GM23338 (cell line): ENCODE data around the gene FAM133A.

Experiments
- ETS1 ChIP-seq: IDR thresholded peaks from 2 replicates; pipeline ENCODE4 v1.6.1; 2016; ENCODE audit warnings: antibody characterized with exemption
- EZH2 ChIP-seq: fragments of 200-600 bp; sonication (generic); IDR thresholded peaks from one replicate; pipeline ENCODE4 v1.8.0; 2017; ENCODE audit warnings: antibody characterized with exemption, mild to moderate bottlenecking, low read depth; ENCODE audit not compliant: unreplicated experiment
- EZH2phosphoT487 ChIP-seq: fragments of 200-600 bp; sonication (generic); IDR thresholded peaks from one replicate; pipeline ENCODE4 v1.8.1; 2018; ENCODE audit warnings: antibody characterized with exemption; ENCODE audit not compliant: unreplicated experiment
- JUNB ChIP-seq: IDR thresholded peaks from one replicate; pipeline ENCODE4 v1.6.1; 2016; ENCODE audit warnings: antibody characterized with exemption; ENCODE audit not compliant: unreplicated experiment
- POLR2AphosphoS5 ChIP-seq: IDR thresholded peaks from 2 replicates; pipeline ENCODE4 v1.6.1; 2016; ENCODE audit warnings: antibody characterized with exemption, low read depth
- TF ChIP-seq, protein P1 (sequence below), 2 experiments: fragments of 200-600 bp in 1 of 2; sonication (generic) in 1 of 2; conservative IDR thresholded peaks; 2 replicates each; pipeline versions ENCODE4 v1.5.1 to v1.6.1; 2016 to 2017; ENCODE audit warnings: antibody characterized with exemption in 2 of 2, low read depth in 2 of 2, mild to moderate bottlenecking in 2 of 2, moderate library complexity in 1 of 2
- TF ChIP-seq, protein P2 (sequence below): fragments of 250-450 bp; sonication (Bioruptor Pico); IDR thresholded peaks from 2 replicates; pipeline ENCODE4 v1.5.0; 2020; ENCODE audit warnings: mild to moderate bottlenecking, moderate library complexity

GRCh38 chrX:93711076-93711475, 37.1 kb downstream of the FAM133A start:
- TF ChIP-seq, protein P1, sequence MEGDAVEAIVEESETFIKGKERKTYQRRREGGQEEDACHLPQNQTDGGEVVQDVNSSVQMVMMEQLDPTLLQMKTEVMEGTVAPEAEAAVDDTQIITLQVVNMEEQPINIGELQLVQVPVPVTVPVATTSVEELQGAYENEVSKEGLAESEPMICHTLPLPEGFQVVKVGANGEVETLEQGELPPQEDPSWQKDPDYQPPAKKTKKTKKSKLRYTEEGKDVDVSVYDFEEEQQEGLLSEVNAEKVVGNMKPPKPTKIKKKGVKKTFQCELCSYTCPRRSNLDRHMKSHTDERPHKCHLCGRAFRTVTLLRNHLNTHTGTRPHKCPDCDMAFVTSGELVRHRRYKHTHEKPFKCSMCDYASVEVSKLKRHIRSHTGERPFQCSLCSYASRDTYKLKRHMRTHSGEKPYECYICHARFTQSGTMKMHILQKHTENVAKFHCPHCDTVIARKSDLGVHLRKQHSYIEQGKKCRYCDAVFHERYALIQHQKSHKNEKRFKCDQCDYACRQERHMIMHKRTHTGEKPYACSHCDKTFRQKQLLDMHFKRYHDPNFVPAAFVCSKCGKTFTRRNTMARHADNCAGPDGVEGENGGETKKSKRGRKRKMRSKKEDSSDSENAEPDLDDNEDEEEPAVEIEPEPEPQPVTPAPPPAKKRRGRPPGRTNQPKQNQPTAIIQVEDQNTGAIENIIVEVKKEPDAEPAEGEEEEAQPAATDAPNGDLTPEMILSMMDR (conservative IDR thresholded peaks at IDR 0.05; ENCODE audit: low read depth in 2 of 2) = no peak
- TF ChIP-seq EZH2 (no peak), EZH2phosphoT487 (no peak), POLR2AphosphoS5 (no peak), ETS1 (no peak), JUNB (no peak)
- TF ChIP-seq, protein P2, sequence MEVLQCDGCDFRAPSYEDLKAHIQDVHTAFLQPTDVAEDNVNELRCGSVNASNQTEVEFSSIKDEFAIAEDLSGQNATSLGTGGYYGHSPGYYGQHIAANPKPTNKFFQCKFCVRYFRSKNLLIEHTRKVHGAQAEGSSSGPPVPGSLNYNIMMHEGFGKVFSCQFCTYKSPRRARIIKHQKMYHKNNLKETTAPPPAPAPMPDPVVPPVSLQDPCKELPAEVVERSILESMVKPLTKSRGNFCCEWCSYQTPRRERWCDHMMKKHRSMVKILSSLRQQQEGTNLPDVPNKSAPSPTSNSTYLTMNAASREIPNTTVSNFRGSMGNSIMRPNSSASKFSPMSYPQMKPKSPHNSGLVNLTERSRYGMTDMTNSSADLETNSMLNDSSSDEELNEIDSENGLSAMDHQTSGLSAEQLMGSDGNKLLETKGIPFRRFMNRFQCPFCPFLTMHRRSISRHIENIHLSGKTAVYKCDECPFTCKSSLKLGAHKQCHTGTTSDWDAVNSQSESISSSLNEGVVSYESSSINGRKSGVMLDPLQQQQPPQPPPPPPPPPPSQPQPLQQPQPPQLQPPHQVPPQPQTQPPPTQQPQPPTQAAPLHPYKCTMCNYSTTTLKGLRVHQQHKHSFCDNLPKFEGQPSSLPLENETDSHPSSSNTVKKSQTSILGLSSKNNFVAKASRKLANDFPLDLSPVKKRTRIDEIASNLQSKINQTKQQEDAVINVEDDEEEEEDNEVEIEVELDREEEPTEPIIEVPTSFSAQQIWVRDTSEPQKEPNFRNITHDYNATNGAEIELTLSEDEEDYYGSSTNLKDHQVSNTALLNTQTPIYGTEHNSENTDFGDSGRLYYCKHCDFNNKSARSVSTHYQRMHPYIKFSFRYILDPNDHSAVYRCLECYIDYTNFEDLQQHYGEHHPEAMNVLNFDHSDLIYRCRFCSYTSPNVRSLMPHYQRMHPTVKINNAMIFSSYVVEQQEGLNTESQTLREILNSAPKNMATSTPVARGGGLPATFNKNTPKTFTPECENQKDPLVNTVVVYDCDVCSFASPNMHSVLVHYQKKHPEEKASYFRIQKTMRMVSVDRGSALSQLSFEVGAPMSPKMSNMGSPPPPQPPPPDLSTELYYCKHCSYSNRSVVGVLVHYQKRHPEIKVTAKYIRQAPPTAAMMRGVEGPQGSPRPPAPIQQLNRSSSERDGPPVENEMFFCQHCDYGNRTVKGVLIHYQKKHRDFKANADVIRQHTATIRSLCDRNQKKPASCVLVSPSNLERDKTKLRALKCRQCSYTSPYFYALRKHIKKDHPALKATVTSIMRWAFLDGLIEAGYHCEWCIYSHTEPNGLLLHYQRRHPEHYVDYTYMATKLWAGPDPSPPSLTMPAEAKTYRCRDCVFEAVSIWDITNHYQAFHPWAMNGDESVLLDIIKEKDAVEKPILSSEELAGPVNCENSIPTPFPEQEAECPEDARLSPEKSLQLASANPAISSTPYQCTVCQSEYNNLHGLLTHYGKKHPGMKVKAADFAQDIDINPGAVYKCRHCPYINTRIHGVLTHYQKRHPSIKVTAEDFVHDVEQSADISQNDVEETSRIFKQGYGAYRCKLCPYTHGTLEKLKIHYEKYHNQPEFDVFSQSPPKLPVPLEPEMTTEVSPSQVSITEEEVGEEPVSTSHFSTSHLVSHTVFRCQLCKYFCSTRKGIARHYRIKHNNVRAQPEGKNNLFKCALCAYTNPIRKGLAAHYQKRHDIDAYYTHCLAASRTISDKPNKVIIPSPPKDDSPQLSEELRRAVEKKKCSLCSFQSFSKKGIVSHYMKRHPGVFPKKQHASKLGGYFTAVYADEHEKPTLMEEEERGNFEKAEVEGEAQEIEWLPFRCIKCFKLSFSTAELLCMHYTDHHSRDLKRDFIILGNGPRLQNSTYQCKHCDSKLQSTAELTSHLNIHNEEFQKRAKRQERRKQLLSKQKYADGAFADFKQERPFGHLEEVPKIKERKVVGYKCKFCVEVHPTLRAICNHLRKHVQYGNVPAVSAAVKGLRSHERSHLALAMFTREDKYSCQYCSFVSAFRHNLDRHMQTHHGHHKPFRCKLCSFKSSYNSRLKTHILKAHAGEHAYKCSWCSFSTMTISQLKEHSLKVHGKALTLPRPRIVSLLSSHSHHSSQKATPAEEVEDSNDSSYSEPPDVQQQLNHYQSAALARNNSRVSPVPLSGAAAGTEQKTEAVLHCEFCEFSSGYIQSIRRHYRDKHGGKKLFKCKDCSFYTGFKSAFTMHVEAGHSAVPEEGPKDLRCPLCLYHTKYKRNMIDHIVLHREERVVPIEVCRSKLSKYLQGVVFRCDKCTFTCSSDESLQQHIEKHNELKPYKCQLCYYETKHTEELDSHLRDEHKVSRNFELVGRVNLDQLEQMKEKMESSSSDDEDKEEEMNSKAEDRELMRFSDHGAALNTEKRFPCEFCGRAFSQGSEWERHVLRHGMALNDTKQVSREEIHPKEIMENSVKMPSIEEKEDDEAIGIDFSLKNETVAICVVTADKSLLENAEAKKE (CRISPR knock-in tag) = no peak
